ENCODE measurements around the gene ZCCHC17.

DNA sequence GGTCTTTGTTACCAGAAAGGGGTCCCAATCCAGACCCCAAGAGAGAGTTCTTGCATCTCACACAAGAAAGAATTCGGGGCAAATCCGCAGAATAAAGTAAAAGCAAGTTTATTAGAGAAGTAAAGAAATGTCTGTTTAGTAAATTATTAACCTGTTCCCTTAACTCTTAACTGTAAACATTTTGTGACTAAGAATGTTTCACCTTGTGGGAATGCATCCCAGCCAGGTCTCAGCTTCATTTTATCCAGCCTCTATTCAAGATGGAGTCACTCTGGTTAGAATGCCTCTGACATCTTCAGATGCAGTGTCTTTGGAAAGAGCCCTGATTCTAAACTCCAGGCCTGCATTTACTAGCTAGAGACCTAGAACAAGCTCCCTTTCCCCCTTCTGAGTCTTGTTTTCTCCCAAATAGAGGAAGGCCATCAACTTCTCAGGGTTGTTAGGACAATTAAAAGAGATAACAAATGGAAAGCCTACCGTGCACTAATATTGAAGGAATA, 80.6 kb downstream of the ZCCHC17 start:
- TF ChIP-seq YY1 (IDR thresholded peaks at IDR 0.05; ENCODE audit: insufficient read depth, insufficient read length) (no peak), ZNF274 (IDR thresholded peaks at IDR 0.05; ENCODE audit: low read depth, low read length) (no peak), SUZ12 (IDR thresholded peaks at IDR 0.05; ENCODE audit: extremely low read depth, insufficient read depth, insufficient read length) (no peak)

Data from NT2/D1 (cell line).